Kidney (tissue), 14 donors: ENCODE data around the gene PTTG1IP2. TPM values are rescaled to one million over a fixed set of nuclear protein-coding genes. Genes with fewer than 3 reads are reported as not detected.

Experiments
- DNase-seq, 5 donors: peaks; one replicate each; pipeline ENCODE4 v3.0.0-alpha.2; 2013 to 2020
- FAIRE-seq: peaks from 2 replicates; lab custom pipeline; 2012; peaks lifted over from hg19 to GRCh38; lab: Jason Lieb, UNC
- H3K27ac ChIP-seq, 2 donors: one replicate each; pipeline ENCODE4 v1.7.0; 2013; ENCODE audit warnings: low read depth in 2 of 2, low read length in 2 of 2, inconsistent platforms in 1 of 2
- H3K27me3 ChIP-seq: one replicate; pipeline ENCODE4 v1.7.1; 2013; ENCODE audit warnings: low read length, inconsistent platforms; ENCODE audit not compliant: control insufficient read depth, insufficient read depth
- H3K36me3 ChIP-seq, 3 donors: one replicate each; pipeline versions ENCODE4 v1.7.0 to v1.7.1; 2013; ENCODE audit warnings: low read length in 3 of 3, control low read depth in 1 of 3, inconsistent platforms in 1 of 3; ENCODE audit not compliant: insufficient read depth in 3 of 3, control insufficient read depth in 2 of 3
- H3K4me1 ChIP-seq, 3 donors: one replicate each; pipeline versions ENCODE4 v1.7.0 to v1.7.1; 2013; ENCODE audit warnings: low read length in 3 of 3, inconsistent platforms in 1 of 3, low read depth in 1 of 3; ENCODE audit not compliant: control insufficient read depth in 2 of 3, insufficient read depth in 2 of 3
- H3K4me3 ChIP-seq, 3 donors: one replicate each; pipeline versions ENCODE4 v1.7.0 to v1.8.1; 2013; ENCODE audit warnings: low read length in 3 of 3, control low read depth in 1 of 3, inconsistent platforms in 1 of 3
- H3K9ac ChIP-seq, 3 donors: one replicate each; pipeline versions ENCODE4 v1.7.0 to v1.7.1; 2013; ENCODE audit warnings: low read length in 3 of 3, control low read depth in 1 of 3, inconsistent platforms in 1 of 3
- H3K9me3 ChIP-seq, 3 donors: one replicate each; pipeline versions ENCODE4 v1.7.0 to v1.7.1; 2013; ENCODE audit warnings: low read length in 3 of 3, control low read depth in 1 of 3, inconsistent platforms in 1 of 3; ENCODE audit not compliant: control insufficient read depth in 2 of 3, insufficient read depth in 1 of 3
- intact Hi-C: fragments of 100-400 bp; cut with DNase I; formaldehyde crosslinking; loops from one replicate; pipeline ENCODE4 v1.11.1; 2022
- polyA plus RNA-seq: library from polyadenylated mRNA; stranded (reverse); fragments of 350-450 nt; fragmentation: Illumina TruSeq; extraction: RNeasy Lipid Tissue Mini Kit (QIAGEN cat#74804); gene quantifications from one replicate; pipeline ENCODE4 v1.2.3, GENCODE V29; 2014; ENCODE audit warnings: low read depth, low replicate concordance; ENCODE audit not compliant: insufficient read depth
- total RNA-seq: library from RNA; stranded (reverse); fragmentation: NEBNext Ultra II Directional; extraction: Animal tissue kit (Norgen Biotek cat#: 25700); gene quantifications from one replicate; pipeline ENCODE4 v1.2.1, GENCODE V29; 2021
- TF ChIP-seq, protein P1 (sequence below): IDR thresholded peaks from 3 replicates; pipeline ENCODE4 v1.5.1; 2012; ENCODE audit warnings: mild to moderate bottlenecking, moderate library complexity, borderline replicate concordance; ENCODE audit not compliant: insufficient read depth; ENCODE audit errors: extremely low read depth
- donor health status: control.
- donor health status: control.
- donor health status: control.
- donor health status: control.
- donor health status: control.
- donor health status: DM: yes; HTN: yes; CAD: no.
- donor health status: Normal renal cell carcinoma (clear cell type).

The PTTG1IP2 gene
- total and polyA plus RNA-seq, 2 donors from 2014 or later: not detected

DNA sequence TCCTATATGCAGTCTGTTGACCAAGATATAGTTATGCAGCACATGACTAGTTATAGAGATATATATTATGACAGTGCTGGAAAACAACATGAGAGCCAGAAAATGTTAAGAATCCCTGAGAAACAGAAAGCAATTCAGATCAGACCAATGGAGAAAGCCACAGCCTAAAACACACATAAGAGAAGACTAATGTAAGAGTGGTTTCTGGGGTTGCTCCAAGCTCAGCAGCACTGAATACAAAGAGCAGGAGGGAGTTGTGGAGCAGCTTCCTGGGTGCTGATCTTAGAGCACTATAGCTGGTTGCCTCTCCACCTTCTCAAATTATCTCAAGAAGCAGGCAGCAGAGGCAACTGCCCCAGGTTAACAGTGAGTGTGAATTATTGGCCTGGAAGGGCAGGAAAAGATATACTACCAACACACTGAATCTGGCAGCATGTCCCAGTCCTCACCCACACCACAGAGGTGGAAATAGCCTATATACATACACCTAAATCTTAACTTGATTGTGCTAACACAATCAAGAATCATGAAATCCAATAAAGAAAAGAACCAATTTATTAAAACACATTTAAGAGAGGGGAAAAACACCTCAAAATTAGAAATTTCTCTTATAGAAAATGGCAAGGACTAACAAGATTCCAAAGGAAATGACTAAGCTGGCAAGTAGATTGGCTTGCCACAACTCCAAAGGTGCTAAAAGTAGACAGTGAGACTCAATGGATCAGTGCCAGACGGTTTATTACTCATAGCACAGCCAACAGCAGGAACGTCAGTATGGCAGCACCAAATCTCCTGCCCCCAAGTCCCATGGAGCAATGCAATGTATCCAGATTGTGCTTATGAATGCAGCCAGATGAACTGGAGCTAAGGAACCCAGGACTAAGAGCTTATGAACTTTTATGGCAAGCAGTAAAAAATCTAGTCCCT, 5.1 kb downstream of the PTTG1IP2 start:
- intact Hi-C loops: no loop called here
- TF ChIP-seq, protein P1, sequence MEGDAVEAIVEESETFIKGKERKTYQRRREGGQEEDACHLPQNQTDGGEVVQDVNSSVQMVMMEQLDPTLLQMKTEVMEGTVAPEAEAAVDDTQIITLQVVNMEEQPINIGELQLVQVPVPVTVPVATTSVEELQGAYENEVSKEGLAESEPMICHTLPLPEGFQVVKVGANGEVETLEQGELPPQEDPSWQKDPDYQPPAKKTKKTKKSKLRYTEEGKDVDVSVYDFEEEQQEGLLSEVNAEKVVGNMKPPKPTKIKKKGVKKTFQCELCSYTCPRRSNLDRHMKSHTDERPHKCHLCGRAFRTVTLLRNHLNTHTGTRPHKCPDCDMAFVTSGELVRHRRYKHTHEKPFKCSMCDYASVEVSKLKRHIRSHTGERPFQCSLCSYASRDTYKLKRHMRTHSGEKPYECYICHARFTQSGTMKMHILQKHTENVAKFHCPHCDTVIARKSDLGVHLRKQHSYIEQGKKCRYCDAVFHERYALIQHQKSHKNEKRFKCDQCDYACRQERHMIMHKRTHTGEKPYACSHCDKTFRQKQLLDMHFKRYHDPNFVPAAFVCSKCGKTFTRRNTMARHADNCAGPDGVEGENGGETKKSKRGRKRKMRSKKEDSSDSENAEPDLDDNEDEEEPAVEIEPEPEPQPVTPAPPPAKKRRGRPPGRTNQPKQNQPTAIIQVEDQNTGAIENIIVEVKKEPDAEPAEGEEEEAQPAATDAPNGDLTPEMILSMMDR: no peak
- no peak for FAIRE-seq
- no peak for DNase-seq
- Histone ChIP-seq H3K27ac (no peak overlapping the region), H3K27me3 (no peaks in the 10 kb centered on the region), H3K4me1 (no peaks in the 10 kb centered on the region), H3K4me3 (no peak overlapping the region), H3K36me3 (no peaks in the 10 kb centered on the region), H3K9me3 (no peaks in the 10 kb centered on the region), H3K9ac (no peak overlapping the region)

DNA sequence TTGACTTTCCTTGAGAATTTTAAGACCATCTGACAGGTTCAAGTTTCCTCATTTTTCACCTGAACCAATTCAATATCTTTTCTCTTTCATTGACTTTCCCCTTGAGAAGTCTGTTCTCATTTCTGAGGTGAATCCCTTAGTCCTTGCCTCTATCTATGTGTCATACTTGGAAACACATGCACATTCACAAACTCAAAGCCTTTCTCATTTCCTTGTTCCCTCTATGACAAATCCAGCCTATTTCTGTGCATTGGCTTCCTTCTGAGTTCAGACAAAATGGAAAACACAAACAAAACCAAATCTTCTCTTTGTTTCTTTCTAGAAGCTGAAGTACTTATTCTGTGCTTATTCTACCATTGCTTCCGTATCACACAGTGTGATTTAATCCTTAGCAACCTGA, 13.8 kb downstream of the PTTG1IP2 start:
- Histone ChIP-seq H3K9ac (no peak overlapping the region), H3K9me3 (no peaks in the 10 kb centered on the region), H3K36me3 (no peaks in the 10 kb centered on the region), H3K4me1 (no peaks in the 10 kb centered on the region), H3K4me3 (no peak overlapping the region), H3K27ac (no peak overlapping the region), H3K27me3 (no peaks in the 10 kb centered on the region)
- FAIRE-seq (no peak), DNase-seq (no peak)
- intact Hi-C loops: no loop called here
- TF ChIP-seq, protein P1: no peak

DNA sequence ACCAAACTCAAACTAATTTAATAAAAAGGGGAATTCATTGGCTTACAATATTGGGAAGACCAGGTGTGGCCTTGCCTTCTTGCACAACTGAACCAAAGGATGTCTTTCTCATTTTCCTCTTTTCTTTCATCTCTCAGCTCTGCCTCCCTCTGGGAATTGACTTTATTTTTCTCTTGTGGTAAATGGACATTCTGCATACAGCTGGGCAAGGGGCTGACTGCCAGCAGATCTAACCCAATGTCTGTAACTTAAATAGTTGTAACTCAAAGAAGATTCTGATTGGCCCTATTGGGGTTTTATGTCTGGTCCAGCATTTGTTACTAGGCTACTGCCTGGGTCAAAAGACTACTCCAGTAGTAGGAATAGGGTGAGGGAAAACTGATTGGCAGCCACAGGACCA, 15.3 kb downstream of the PTTG1IP2 start:
- Histone ChIP-seq H3K4me3 (no peak overlapping the region), H3K36me3 (no peaks in the 10 kb centered on the region), H3K27me3 (no peaks in the 10 kb centered on the region), H3K27ac (no peak overlapping the region), H3K9ac (no peak overlapping the region), H3K9me3 (no peaks in the 10 kb centered on the region), H3K4me1 (no peaks in the 10 kb centered on the region)
- intact Hi-C loops: no loop called here
- TF ChIP-seq, protein P1: no peak
- no peak for DNase-seq
- no peak for FAIRE-seq
